ENCODE data around the gene DNAL4.

DNAL4 gene

DNA sequence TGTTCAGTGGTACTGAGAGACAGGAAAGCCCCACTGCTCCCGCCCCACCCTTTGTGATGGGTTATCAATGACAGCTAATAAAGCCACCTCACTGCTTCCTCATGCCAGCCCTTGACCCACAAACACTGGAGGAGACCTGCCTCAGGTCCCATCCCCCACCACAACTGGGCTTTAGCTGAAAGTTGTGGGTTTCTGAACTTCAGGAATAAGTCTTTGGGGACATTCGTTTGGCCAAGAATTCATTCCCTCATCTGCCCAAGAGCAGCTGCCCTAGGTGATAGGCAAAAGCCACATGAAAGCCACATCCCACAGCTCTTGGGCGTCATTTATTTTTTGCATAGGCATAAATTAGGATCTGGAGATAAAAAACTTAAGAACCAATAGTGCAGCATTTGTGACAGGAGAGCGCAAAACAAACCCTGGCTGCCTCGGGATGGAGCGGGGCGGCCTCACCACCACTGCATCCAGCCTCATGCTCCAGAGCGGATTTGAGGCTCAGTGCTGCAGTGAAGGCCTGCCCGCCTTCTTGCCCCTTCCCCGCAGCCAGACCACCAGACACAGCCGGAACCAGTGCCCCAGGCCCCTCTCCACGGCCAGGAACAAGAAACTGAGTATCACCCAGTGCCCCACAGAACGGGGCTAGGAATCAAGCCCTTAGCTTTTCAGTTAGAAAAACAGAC, 59.4 kb downstream of the DNAL4 start:
- TF ChIP-seq, protein P1, sequence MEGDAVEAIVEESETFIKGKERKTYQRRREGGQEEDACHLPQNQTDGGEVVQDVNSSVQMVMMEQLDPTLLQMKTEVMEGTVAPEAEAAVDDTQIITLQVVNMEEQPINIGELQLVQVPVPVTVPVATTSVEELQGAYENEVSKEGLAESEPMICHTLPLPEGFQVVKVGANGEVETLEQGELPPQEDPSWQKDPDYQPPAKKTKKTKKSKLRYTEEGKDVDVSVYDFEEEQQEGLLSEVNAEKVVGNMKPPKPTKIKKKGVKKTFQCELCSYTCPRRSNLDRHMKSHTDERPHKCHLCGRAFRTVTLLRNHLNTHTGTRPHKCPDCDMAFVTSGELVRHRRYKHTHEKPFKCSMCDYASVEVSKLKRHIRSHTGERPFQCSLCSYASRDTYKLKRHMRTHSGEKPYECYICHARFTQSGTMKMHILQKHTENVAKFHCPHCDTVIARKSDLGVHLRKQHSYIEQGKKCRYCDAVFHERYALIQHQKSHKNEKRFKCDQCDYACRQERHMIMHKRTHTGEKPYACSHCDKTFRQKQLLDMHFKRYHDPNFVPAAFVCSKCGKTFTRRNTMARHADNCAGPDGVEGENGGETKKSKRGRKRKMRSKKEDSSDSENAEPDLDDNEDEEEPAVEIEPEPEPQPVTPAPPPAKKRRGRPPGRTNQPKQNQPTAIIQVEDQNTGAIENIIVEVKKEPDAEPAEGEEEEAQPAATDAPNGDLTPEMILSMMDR (conservative IDR thresholded peaks at IDR 0.05; ENCODE audit: control insufficient read depth, insufficient read depth, low read depth, low read length): no peak
- no peak overlapping the region for H3K4me3 ChIP-seq (ENCODE audit: control insufficient read depth, low read depth, low read length)
- DNase-seq (ENCODE audit: low read depth): no peak

DNA sequence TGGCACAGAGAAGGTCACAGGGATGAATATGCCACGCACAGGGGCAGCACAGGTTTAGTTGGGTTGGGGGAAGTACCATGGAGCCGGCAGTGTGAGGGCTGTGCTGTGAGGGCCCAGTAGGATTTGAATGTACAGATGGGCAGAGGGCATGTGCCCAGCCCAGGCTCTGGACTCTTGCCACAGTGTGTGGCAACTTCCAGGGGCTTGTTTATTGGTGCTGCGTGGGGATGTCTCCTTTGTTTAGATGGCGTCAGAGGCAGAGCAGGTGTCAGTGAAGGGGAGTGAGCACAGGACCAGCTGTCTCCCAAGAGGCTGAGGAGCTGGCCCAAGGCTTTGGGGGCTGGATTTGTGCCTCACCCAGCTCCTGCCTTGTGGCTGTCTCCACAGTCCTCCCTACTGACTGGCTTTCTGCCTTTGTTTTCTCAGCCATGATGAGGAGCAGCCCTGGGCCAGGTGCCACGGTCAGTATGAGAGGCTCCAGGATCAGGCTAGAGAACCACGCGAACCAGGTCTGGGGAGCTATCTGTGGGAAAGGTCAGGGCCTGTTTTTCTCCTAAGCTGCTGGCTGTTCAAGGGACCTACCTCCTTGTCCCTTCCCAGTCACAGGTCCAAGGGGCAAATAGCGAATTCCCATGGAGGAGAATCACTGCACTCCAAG, 60.1 kb downstream of the DNAL4 start:
- peak; percentile 32 for DNase-seq (ENCODE audit: low read depth)
- TF ChIP-seq, protein P1 (conservative IDR thresholded peaks at IDR 0.05; ENCODE audit: control insufficient read depth, insufficient read depth, low read depth, low read length): no peak
- H3K4me3 ChIP-seq (ENCODE audit: control insufficient read depth, low read depth, low read length): no peak overlapping the region

DNA sequence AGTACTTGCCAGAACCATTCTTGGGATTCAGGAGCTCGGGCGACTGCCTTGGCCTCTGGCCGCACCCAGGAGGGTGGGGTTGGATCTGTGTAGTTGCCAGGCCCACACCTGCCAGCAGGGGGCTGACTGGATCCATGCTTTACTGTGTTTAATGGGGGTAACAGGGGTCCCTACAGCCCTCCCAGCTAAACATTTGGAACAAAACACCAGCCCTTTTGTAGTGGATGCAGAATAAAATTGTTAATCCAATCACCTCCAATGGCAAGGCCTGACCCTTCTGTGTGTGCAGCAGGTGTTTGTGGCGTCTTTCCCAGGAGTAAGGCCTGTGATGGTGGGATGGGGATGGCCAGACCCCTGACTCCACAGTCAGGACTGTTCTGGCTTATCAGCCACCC, 60.6 kb downstream of the DNAL4 start:
- no peak overlapping the region for H3K4me3 ChIP-seq (ENCODE audit: control insufficient read depth, low read depth, low read length)
- TF ChIP-seq, protein P1 (conservative IDR thresholded peaks at IDR 0.05; ENCODE audit: control insufficient read depth, insufficient read depth, low read depth, low read length): peak; percentile 62
- DNase-seq (ENCODE audit: low read depth): peak; percentile 32

DNA sequence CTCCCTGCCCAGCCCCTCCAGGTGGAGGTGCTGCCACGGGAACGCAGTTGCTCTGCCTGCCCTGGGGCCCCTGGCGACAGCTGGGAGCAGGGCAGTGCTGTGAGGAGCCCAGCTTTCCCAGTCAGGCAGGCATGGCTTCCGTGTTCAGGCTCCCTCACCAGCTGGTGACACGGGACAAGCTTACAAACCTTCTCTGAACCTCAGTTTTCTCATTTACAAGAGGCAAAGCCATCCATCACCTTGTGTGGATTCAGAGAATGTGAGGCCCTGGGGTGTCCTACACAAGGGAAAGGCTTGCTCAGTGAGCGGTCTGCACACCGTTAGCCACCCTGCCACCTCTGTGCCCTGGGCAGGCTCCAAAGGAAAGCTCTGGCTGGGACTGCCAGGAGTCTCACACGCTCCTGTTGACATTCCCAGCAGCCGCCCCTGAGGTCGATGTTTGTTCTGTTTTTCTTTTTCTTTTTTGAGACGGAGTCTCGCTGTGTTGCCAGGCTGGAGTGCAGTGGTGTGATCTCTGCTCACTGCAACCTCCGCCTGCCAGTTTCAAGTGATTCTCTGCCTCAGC, 61.6 kb downstream of the DNAL4 start:
- TF ChIP-seq, protein P1 (conservative IDR thresholded peaks at IDR 0.05; ENCODE audit: control insufficient read depth, insufficient read depth, low read depth, low read length): no peak
- H3K4me3 ChIP-seq (ENCODE audit: control insufficient read depth, low read depth, low read length): no peak overlapping the region
- DNase-seq (ENCODE audit: low read depth): no peak

DNA sequence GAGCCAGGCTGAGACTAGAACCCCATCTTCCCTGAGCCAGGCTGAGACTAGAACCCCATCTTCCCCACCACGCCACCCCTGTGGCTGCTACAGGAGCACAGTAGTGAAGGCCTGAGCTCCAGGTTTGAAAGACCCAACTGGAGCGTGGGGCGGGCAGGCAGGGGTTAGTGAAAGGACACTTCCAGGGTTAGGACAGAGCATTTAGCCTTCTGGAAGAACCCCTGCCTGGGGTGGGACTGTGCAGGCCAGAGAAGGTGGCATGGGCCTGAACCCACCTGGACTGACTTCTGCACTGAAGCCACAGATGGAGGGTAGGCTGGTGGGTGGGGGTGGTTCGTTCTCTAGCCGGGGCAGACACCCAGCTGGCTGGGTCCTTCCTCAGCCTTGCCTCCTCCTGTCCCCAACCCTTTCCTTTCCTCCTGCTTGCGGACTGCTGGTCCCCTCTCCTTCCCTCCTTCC, 62.2 kb downstream of the DNAL4 start:
- no peak for DNase-seq (ENCODE audit: low read depth)
- TF ChIP-seq, protein P1 (conservative IDR thresholded peaks at IDR 0.05; ENCODE audit: control insufficient read depth, insufficient read depth, low read depth, low read length): no peak

DNA sequence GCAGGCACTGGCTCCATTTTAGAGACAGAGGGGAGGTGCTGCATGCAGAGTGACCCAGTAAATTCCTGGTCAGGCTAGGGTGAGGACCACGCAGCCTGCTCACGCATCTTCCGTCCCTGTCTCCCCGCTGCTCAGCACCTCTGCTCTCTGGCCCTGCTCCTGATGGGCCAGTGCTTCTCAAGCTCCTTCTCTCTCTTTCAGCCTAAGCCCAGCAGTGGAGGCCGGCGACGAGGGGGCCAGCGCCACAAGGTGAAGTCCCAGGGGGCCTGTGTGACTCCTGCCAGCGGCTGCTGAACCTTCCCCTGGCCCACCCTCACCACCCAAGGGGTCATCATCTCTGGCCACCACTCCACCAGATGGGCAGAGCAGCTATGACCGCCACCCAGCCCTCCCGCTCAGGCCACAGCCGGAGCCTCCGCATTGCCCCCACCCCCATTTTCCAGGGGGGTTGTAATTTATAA, 63.5 kb downstream of the DNAL4 start:
- H3K4me3 ChIP-seq (ENCODE audit: control insufficient read depth, low read depth, low read length): no peak overlapping the region
- TF ChIP-seq, protein P1 (conservative IDR thresholded peaks at IDR 0.05; ENCODE audit: control insufficient read depth, insufficient read depth, low read depth, low read length): no peak
- no peak for DNase-seq (ENCODE audit: low read depth)

More for the DNA sequence above, 62.2 kb downstream of the DNAL4 start:
- no peak overlapping the region for H3K4me3 ChIP-seq (ENCODE audit: control insufficient read depth, low read depth, low read length)

Measured in fibroblast of mammary gland (primary cell).